ENCODE measurements around the gene GRP. TPM values are rescaled to one million over a fixed set of nuclear protein-coding genes. Genes with fewer than 3 reads are reported as not detected.
"Not testable (repeated sequence)": the region's sequence is repeated elsewhere in the genome, so short reads cannot be mapped to it uniquely, and the experiment has no call there.

Gene GRP
- total and polyA plus RNA-seq, 5 donors from 2014 or later: not detected

GRCh38 chr18:59242906-59243305 is 22.9 kb downstream of the GRP start:
- Mint-ChIP-seq H3K36me3 (no peaks in the 10 kb centered on the region), H3K4me1 (no peaks in the 10 kb centered on the region), H3K4me3 (no peak overlapping the region), H3K9me3 (peaks cover 0 to 5% (median 2%) of the 10 kb centered on the region in 7 donors), H3K27ac (no peak overlapping the region), H3K27me3 (peaks cover 48% of the 10 kb centered on the region)
- Histone ChIP-seq H3K36me3 (ENCODE audit: control insufficient read depth, insufficient read depth, low read length) (no peaks in the 10 kb centered on the region), H3K4me1 (ENCODE audit: control insufficient read depth, insufficient read depth, low read length, poor library complexity, severe bottlenecking) (no peaks in the 10 kb centered on the region), H3K27me3 (ENCODE audit: control insufficient read depth, insufficient read depth, low read length) (peaks cover 14% of the 10 kb centered on the region), H3K4me3 (ENCODE audit: low read depth, low read length) (no peak overlapping the region), H3K27ac (ENCODE audit: insufficient read depth, low read length, poor library complexity, severe bottlenecking) (no peak overlapping the region), H3K9me3 (ENCODE audit: control insufficient read depth in 2 of 2, low read length in 2 of 2) (no peaks in the 10 kb centered on the region)
- DNase-seq (no peak), ATAC-seq (ENCODE audit: low read depth in 2 of 2) (no peak)

- no peaks in the 10 kb centered on the region for H3K4me1 ChIP-seq (ENCODE audit: control insufficient read depth, insufficient read depth, low read length, poor library complexity, severe bottlenecking)
- H3K9me3 ChIP-seq (ENCODE audit: control insufficient read depth in 2 of 2, low read length in 2 of 2): no peaks in the 10 kb centered on the region
- no peak for ATAC-seq (ENCODE audit: low read depth in 2 of 2)
- no peaks in the 10 kb centered on the region for H3K36me3 ChIP-seq (ENCODE audit: control insufficient read depth, insufficient read depth, low read length)
- no peak overlapping the region for H3K4me3 ChIP-seq (ENCODE audit: low read depth, low read length)
- H3K27me3 ChIP-seq (ENCODE audit: control insufficient read depth, insufficient read depth, low read length): peaks cover 17% of the 10 kb centered on the region
- H3K9me3 Mint-ChIP-seq: peaks cover 0 to 4% (median 0%) of the 10 kb centered on the region in 7 donors
- no peaks in the 10 kb centered on the region for H3K4me1 Mint-ChIP-seq
- peaks cover 53% of the 10 kb centered on the region for H3K27me3 Mint-ChIP-seq
- H3K27ac ChIP-seq (ENCODE audit: insufficient read depth, low read length, poor library complexity, severe bottlenecking): no peak overlapping the region
- H3K4me3 Mint-ChIP-seq: no peak overlapping the region
- DNase-seq: no peak
- H3K36me3 Mint-ChIP-seq: no peaks in the 10 kb centered on the region
- no peak overlapping the region for H3K27ac Mint-ChIP-seq
These were observed 26.8 kb downstream of the GRP start for GRCh38 chr18:59246796-59247195.

DNA sequence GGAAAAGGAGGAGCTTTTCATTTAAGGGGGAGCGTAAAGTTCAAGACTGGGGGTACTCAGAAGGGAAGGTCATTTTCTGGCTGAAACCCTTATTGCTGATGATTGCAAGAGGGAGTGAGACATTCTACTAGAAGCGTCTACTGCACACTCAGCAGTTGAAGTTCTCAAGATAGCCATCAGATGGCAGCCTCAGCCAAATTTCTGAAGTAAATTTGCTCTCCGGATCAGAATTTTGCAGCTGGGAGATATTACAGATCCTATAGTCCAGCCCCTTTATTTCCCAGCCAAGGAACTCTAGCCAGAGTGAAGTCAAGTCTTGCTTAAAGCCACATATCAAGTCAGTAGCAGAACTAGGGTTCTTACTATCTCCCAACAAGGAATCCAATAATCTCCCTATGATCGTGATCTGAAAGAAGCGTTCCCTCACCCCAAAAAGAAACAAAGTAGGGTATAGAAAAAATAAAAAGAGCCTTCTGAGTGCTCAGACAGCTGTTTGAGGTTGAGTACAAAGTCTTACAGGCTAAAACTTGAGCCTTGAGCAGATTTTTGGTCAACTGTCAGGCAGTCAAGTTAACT is 29.3 kb downstream of the GRP start:
- ATAC-seq (ENCODE audit: low read depth in 2 of 2) (no peak), DNase-seq (peak in 2 of 3 donors; percentile 19 to 61)
- Histone ChIP-seq H3K9me3 (ENCODE audit: control insufficient read depth in 2 of 2, low read length in 2 of 2) (no peaks in the 10 kb centered on the region), H3K27me3 (ENCODE audit: control insufficient read depth, insufficient read depth, low read length) (peaks cover 16% of the 10 kb centered on the region), H3K4me1 (ENCODE audit: control insufficient read depth, insufficient read depth, low read length, poor library complexity, severe bottlenecking) (no peaks in the 10 kb centered on the region), H3K27ac (ENCODE audit: insufficient read depth, low read length, poor library complexity, severe bottlenecking) (no peak overlapping the region), H3K4me3 (ENCODE audit: low read depth, low read length) (no peak overlapping the region), H3K36me3 (ENCODE audit: control insufficient read depth, insufficient read depth, low read length) (no peaks in the 10 kb centered on the region)
- Mint-ChIP-seq H3K36me3 (no peaks in the 10 kb centered on the region), H3K27me3 (peaks cover 46% of the 10 kb centered on the region), H3K9me3 (peaks cover 0 to 4% (median 0%) of the 10 kb centered on the region in 7 donors), H3K27ac (peak overlapping the region in 1 of 3 donors; percentile 39), H3K4me1 (no peaks in the 10 kb centered on the region), H3K4me3 (no peak overlapping the region)

DNA sequence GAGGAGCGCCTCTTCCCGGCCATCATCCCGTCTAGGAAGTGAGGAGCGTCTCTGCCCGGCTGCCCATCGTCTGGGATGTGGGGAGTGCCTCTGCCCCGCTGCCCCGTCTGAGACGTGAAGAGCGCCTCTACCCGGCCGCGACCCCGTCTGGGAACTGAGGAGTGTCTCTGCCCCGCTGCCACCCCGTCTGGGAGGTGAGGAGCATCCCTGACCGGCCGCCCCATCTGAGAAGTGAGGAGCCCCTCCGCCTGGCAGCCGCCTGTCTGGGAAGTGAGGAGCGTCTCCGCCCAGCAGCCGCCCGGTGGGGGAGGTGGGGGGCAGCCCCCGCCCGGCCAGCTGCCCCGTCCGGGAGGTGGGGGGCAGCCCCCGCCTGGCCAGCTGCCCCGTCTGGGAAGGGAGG is 35.5 kb downstream of the GRP start:
- peaks cover 24% of the 10 kb centered on the region for H3K27me3 Mint-ChIP-seq
- not testable (repeated sequence) for H3K36me3 ChIP-seq (ENCODE audit: control insufficient read depth, insufficient read depth, low read length); ATAC-seq (ENCODE audit: low read depth in 2 of 2); H3K4me1 ChIP-seq (ENCODE audit: control insufficient read depth, insufficient read depth, low read length, poor library complexity, severe bottlenecking); H3K4me3 ChIP-seq (ENCODE audit: low read depth, low read length); H3K27ac Mint-ChIP-seq; DNase-seq; H3K4me1 Mint-ChIP-seq; H3K9me3 ChIP-seq (ENCODE audit: control insufficient read depth in 2 of 2, low read length in 2 of 2); H3K4me3 Mint-ChIP-seq; H3K27ac ChIP-seq (ENCODE audit: insufficient read depth, low read length, poor library complexity, severe bottlenecking); H3K27me3 ChIP-seq (ENCODE audit: control insufficient read depth, insufficient read depth, low read length); H3K36me3 Mint-ChIP-seq
- peaks cover 0 to 12% (median 0%) of the 10 kb centered on the region in 7 donors for H3K9me3 Mint-ChIP-seq

DNA sequence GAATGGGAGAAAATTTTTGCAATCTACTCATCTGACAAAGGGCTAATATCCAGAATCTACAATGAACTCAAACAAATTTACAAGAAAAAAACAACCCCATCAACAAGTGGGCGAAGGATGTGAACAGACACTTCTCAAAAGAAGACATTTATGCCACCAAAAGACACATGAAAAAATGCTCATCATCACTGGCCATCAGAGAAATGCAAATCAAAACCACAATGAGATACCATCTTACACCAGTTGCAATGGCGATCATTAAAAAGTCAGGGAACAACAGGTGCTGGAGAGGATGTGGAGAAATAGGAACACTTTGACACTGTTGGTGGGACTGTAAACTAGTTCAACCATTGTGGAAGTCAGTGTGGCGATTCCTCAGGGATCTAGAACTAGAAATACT is 41.9 kb downstream of the GRP start:
- not testable (repeated sequence) for H3K27ac Mint-ChIP-seq

GRCh38 chr18:59262243-59262642 is 42.3 kb downstream of the GRP start:
- not testable (repeated sequence) for H3K27ac Mint-ChIP-seq; H3K4me3 ChIP-seq (ENCODE audit: low read depth, low read length); ATAC-seq (ENCODE audit: low read depth in 2 of 2); H3K36me3 Mint-ChIP-seq; DNase-seq; H3K27ac ChIP-seq (ENCODE audit: insufficient read depth, low read length, poor library complexity, severe bottlenecking); H3K4me3 Mint-ChIP-seq; H3K36me3 ChIP-seq (ENCODE audit: control insufficient read depth, insufficient read depth, low read length); H3K9me3 ChIP-seq (ENCODE audit: control insufficient read depth in 2 of 2, low read length in 2 of 2)
- peaks cover 10% of the 10 kb centered on the region for H3K4me1 ChIP-seq (ENCODE audit: control insufficient read depth, insufficient read depth, low read length, poor library complexity, severe bottlenecking)
- Mint-ChIP-seq H3K4me1 (peaks cover 0 to 18% (median 8%) of the 10 kb centered on the region in 4 donors), H3K27me3 (peaks cover 80% of the 10 kb centered on the region), H3K9me3 (peaks cover 0 to 14% (median 0%) of the 10 kb centered on the region in 7 donors)
- H3K27me3 ChIP-seq (ENCODE audit: control insufficient read depth, insufficient read depth, low read length): peaks cover 13% of the 10 kb centered on the region

More for the DNA sequence above, 41.9 kb downstream of the GRP start:
- not testable (repeated sequence) for H3K4me3 ChIP-seq (ENCODE audit: low read depth, low read length); H3K27me3 ChIP-seq (ENCODE audit: control insufficient read depth, insufficient read depth, low read length); H3K4me3 Mint-ChIP-seq; H3K27ac ChIP-seq (ENCODE audit: insufficient read depth, low read length, poor library complexity, severe bottlenecking); H3K36me3 Mint-ChIP-seq; H3K9me3 ChIP-seq (ENCODE audit: control insufficient read depth in 2 of 2, low read length in 2 of 2); ATAC-seq (ENCODE audit: low read depth in 2 of 2); DNase-seq; H3K36me3 ChIP-seq (ENCODE audit: control insufficient read depth, insufficient read depth, low read length)
- Mint-ChIP-seq H3K27me3 (peaks cover 76% of the 10 kb centered on the region), H3K9me3 (peaks cover 0 to 14% (median 0%) of the 10 kb centered on the region in 7 donors), H3K4me1 (peaks cover 0 to 18% (median 8%) of the 10 kb centered on the region in 4 donors)
- peaks cover 10% of the 10 kb centered on the region for H3K4me1 ChIP-seq (ENCODE audit: control insufficient read depth, insufficient read depth, low read length, poor library complexity, severe bottlenecking)

GRCh38 chr18:59263661-59264060 is 43.7 kb downstream of the GRP start:
- H3K36me3 ChIP-seq (ENCODE audit: control insufficient read depth, insufficient read depth, low read length): no peaks in the 10 kb centered on the region
- no peaks in the 10 kb centered on the region for H3K9me3 ChIP-seq (ENCODE audit: control insufficient read depth in 2 of 2, low read length in 2 of 2)
- H3K4me3 ChIP-seq (ENCODE audit: low read depth, low read length): no peak overlapping the region
- H3K4me1 ChIP-seq (ENCODE audit: control insufficient read depth, insufficient read depth, low read length, poor library complexity, severe bottlenecking): peaks cover 11% of the 10 kb centered on the region
- H3K27me3 ChIP-seq (ENCODE audit: control insufficient read depth, insufficient read depth, low read length): peaks cover 17% of the 10 kb centered on the region
- Mint-ChIP-seq H3K27ac (no peak overlapping the region), H3K4me1 (peaks cover 0 to 28% (median 9%) of the 10 kb centered on the region in 4 donors), H3K4me3 (peak overlapping the region in 1 of 4 donors; percentile 31), H3K9me3 (peaks cover 0 to 14% (median 0%) of the 10 kb centered on the region in 7 donors), H3K27me3 (peaks cover 94% of the 10 kb centered on the region), H3K36me3 (peaks cover 3% of the 10 kb centered on the region)
- DNase-seq (no peak), ATAC-seq (ENCODE audit: low read depth in 2 of 2) (no peak)
- no peak overlapping the region for H3K27ac ChIP-seq (ENCODE audit: insufficient read depth, low read length, poor library complexity, severe bottlenecking)

GRCh38 chr18:59264121-59264571 is 44.2 kb downstream of the GRP start:
- Histone ChIP-seq H3K36me3 (ENCODE audit: control insufficient read depth, insufficient read depth, low read length) (no peaks in the 10 kb centered on the region), H3K27me3 (ENCODE audit: control insufficient read depth, insufficient read depth, low read length) (peaks cover 17% of the 10 kb centered on the region), H3K9me3 (ENCODE audit: control insufficient read depth in 2 of 2, low read length in 2 of 2) (no peaks in the 10 kb centered on the region), H3K4me1 (ENCODE audit: control insufficient read depth, insufficient read depth, low read length, poor library complexity, severe bottlenecking) (peaks cover 14% of the 10 kb centered on the region), H3K4me3 (ENCODE audit: low read depth, low read length) (no peak overlapping the region), H3K27ac (ENCODE audit: insufficient read depth, low read length, poor library complexity, severe bottlenecking) (no peak overlapping the region)
- DNase-seq: no peak
- Mint-ChIP-seq H3K4me1 (peaks cover 0 to 28% (median 9%) of the 10 kb centered on the region in 4 donors), H3K4me3 (no peak overlapping the region), H3K27me3 (peaks cover 94% of the 10 kb centered on the region), H3K27ac (no peak overlapping the region), H3K36me3 (peaks cover 3% of the 10 kb centered on the region), H3K9me3 (peaks cover 0 to 14% (median 0%) of the 10 kb centered on the region in 7 donors)
- no peak for ATAC-seq (ENCODE audit: low read depth in 2 of 2)
